ENCODE results near the gene ADAMTS9. TPM values are rescaled to one million over a fixed set of nuclear protein-coding genes. Genes with fewer than 3 reads are reported as not detected.
A peak's percentile ranks its signal among the peaks of the same experiment; 100 is the strongest.

ADAMTS9 gene
- total RNA-seq, 4 donors from 2014 or later = 4.8 to 49.8 (median 13.4) TPM

- H3K36me3 ChIP-seq = no peaks in the 10 kb centered on the region
- no peaks in the 10 kb centered on the region for H3K9me3 ChIP-seq
- no peak for ATAC-seq
- intact Hi-C loops (cut with DNase I; ENCODE audit: low total_unique reads) = no loop called here
- H3K27ac ChIP-seq = no peak overlapping the region
- TF ChIP-seq CTCF (IDR thresholded peaks at IDR 0.05 in 4 of 5, conservative IDR thresholded peaks at IDR 0.05 in 1 of 5) (no peak), POLR2A (IDR thresholded peaks at IDR 0.05) (no peak)
- H3K4me1 ChIP-seq = no peaks in the 10 kb centered on the region
- in situ Hi-C loops (cut with MboI; ENCODE audit: low sequenced_read_pairs in 4 of 4) = no loop called here
- H3K27me3 ChIP-seq = no peaks in the 10 kb centered on the region
- no peak for DNase-seq
- H3K4me3 ChIP-seq = no peak overlapping the region
These were observed 111.5 kb downstream of the ADAMTS9 start for GRCh38 chr3:64576211-64576775.

- ATAC-seq (no peak), DNase-seq (no peak)
- intact Hi-C loops (cut with DNase I; ENCODE audit: low total_unique reads) (no loop called here), in situ Hi-C loops (cut with MboI; ENCODE audit: low sequenced_read_pairs in 4 of 4) (no loop called here)
- Histone ChIP-seq H3K4me1 (no peaks in the 10 kb centered on the region), H3K27ac (no peak overlapping the region), H3K27me3 (no peaks in the 10 kb centered on the region), H3K4me3 (no peak overlapping the region), H3K36me3 (no peaks in the 10 kb centered on the region), H3K9me3 (no peaks in the 10 kb centered on the region)
- TF ChIP-seq POLR2A (IDR thresholded peaks at IDR 0.05) = no peak
- TF ChIP-seq CTCF (IDR thresholded peaks at IDR 0.05 in 4 of 5, conservative IDR thresholded peaks at IDR 0.05 in 1 of 5) = peak; percentile 19 to 51 (median 27)
These were observed 112.5 kb downstream of the ADAMTS9 start for GRCh38 chr3:64575211-64575844.

DNA sequence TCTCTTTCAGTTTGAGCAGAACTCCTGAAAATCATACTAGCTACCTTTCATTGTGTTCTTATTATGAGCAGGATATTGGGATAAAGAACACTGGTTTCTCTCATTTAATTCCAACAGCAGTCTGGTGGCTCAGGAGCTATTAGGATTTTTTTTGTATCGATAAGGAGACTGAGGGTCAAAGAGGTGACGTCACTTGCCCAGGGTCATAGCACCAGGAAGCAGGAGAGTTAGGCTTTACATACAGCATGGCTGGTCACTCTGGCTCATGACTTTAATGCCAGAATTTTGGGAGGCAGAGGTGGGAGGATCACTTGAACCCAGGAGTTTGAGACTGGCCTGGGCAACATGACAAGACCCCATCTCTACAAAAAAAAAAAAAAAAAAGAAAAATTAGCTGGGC is 113.6 kb downstream of the ADAMTS9 start:
- intact Hi-C loops (cut with DNase I; ENCODE audit: low total_unique reads) = no loop called here
- H3K36me3 ChIP-seq = no peaks in the 10 kb centered on the region
- ATAC-seq = no peak

GRCh38 chr3:64571982-64572381 is 115.8 kb downstream of the ADAMTS9 start:
- ATAC-seq = no peak
- TF ChIP-seq CTCF (IDR thresholded peaks at IDR 0.05 in 4 of 5, conservative IDR thresholded peaks at IDR 0.05 in 1 of 5) (no peak), POLR2A (IDR thresholded peaks at IDR 0.05) (no peak)

More for the DNA sequence above, 113.6 kb downstream of the ADAMTS9 start:
- no peaks in the 10 kb centered on the region for H3K27me3 ChIP-seq
- no peak overlapping the region for H3K27ac ChIP-seq
- H3K4me1 ChIP-seq = no peaks in the 10 kb centered on the region
- no peak for TF ChIP-seq CTCF (IDR thresholded peaks at IDR 0.05 in 4 of 5, conservative IDR thresholded peaks at IDR 0.05 in 1 of 5)
- TF ChIP-seq POLR2A (IDR thresholded peaks at IDR 0.05) = no peak
- no peak overlapping the region for H3K4me3 ChIP-seq
- in situ Hi-C loops (cut with MboI; ENCODE audit: low sequenced_read_pairs in 4 of 4) = no loop called here
- no peak for DNase-seq
- no peaks in the 10 kb centered on the region for H3K9me3 ChIP-seq

More at GRCh38 chr3:64571982-64572381, 115.8 kb downstream of the ADAMTS9 start:
- Histone ChIP-seq H3K4me3 (no peak overlapping the region), H3K36me3 (no peaks in the 10 kb centered on the region), H3K27ac (no peak overlapping the region), H3K4me1 (peaks cover 0 to 3% of the 10 kb centered on the region in 2 donors), H3K27me3 (no peaks in the 10 kb centered on the region), H3K9me3 (no peaks in the 10 kb centered on the region)
- in situ Hi-C loops (cut with MboI; ENCODE audit: low sequenced_read_pairs in 4 of 4) = no loop called here
- intact Hi-C loops (cut with DNase I; ENCODE audit: low total_unique reads) = no loop called here
- DNase-seq = no peak
